ENCODE data around the gene EDA. TPM values are rescaled to one million over a fixed set of nuclear protein-coding genes. Genes with fewer than 3 reads are reported as not detected.

The EDA gene
- total and polyA plus RNA-seq, 10 of the 15 experiments (the other 5 are each of a cell fraction or from before 2014, with no cell fraction given) = 0.06 TPM; not detected in 9

GRCh38 chrX:69627744-69628143, 11.8 kb downstream of the EDA start:
- no peaks in the 10 kb centered on the region for H3K36me3 ChIP-seq (ENCODE audit: control insufficient read depth in 2 of 2, insufficient read depth in 2 of 2, low read length in 1 of 2)
- no peak overlapping the region for H3K4me2 ChIP-seq (ENCODE audit: control insufficient read depth, insufficient read depth)
- no peaks in the 10 kb centered on the region for H3K27me3 ChIP-seq (replicated peaks in 1 of 2; ENCODE audit: control insufficient read depth in 2 of 2, insufficient read depth in 2 of 2, low read length in 1 of 2)
- H3K9me3 ChIP-seq (replicated peaks; ENCODE audit: control insufficient read depth, insufficient read depth, low read length) = no peaks in the 10 kb centered on the region
- intact Hi-C loops (cut with micrococcal nuclease; ENCODE audit: unreplicated experiment) = no loop called here
- 36% methylated on average over 2 of the region's 2 CpGs for WGBS (ENCODE audit: insufficient coverage, insufficient replicate concordance, low lambda C conversion rate, missing lambda C conversion rate)
- ChIA-PET CTCF (no interaction called here), POLR2A (no interaction called here), RAD21 (ENCODE audit: unreplicated experiment) (no interaction called here), SMC1A (ENCODE audit: uncharacterized antibody, unreplicated experiment) (no interaction called here)
- FAIRE-seq (no peak), ATAC-seq (no peak), DNase-seq (ENCODE audit: low read depth, low spot score) (no peak)
- H3K79me2 ChIP-seq (ENCODE audit: control insufficient read depth, insufficient read depth, low read length) = no peaks in the 10 kb centered on the region
- H3K9ac ChIP-seq (ENCODE audit: control insufficient read depth, insufficient read depth, low read length) = no peak overlapping the region
- no peak overlapping the region for H2AFZ ChIP-seq (ENCODE audit: control insufficient read depth, low read depth, low read length)
- H3K4me1 ChIP-seq (ENCODE audit: control insufficient read depth, insufficient read depth, low read length) = no peaks in the 10 kb centered on the region
- no peak overlapping the region for H3K27ac ChIP-seq (ENCODE audit: control insufficient read depth, insufficient read depth)
- in situ Hi-C loops (cut with MboI) = no loop called here
- no peak overlapping the region for H3K4me3 ChIP-seq
- no peaks in the 10 kb centered on the region for H4K20me1 ChIP-seq (ENCODE audit: control insufficient read depth, insufficient read depth)
- no TSS peak for BruUV-seq (replicated peaks)
- TF ChIP-seq EP300 (IDR thresholded peaks at IDR 0.05; ENCODE audit: borderline replicate concordance in 1 of 2, control insufficient read depth in 1 of 2, low read depth in 2 of 2, low read length in 2 of 2) (no peak), REST (IDR thresholded peaks at IDR 0.05; ENCODE audit: low read depth, low read length) (no peak), POLR2AphosphoS2 (IDR thresholded peaks at IDR 0.05; ENCODE audit: low read depth, low read length) (no peak), BCLAF1 (IDR thresholded peaks at IDR 0.05) (no peak), CEBPZ (IDR thresholded peaks at IDR 0.05; ENCODE audit: low read depth, low read length) (no peak), MEF2A (IDR thresholded peaks at IDR 0.05; ENCODE audit: insufficient read depth, low read depth, low read length) (no peak), CEBPB (IDR thresholded peaks at IDR 0.05; ENCODE audit: borderline replicate concordance in 1 of 2, low read depth in 2 of 2, low read length in 2 of 2) (no peak), CHD4 (IDR thresholded peaks at IDR 0.05) (no peak), PBX3 (IDR thresholded peaks at IDR 0.05; ENCODE audit: insufficient replicate concordance, low read depth, low read length) (no peak), GATAD2B (conservative IDR thresholded peaks at IDR 0.05; ENCODE audit: low read depth) (no peak), POLR2AphosphoS5 (IDR thresholded peaks at IDR 0.05; ENCODE audit: low read length) (no peak), PAX8 (IDR thresholded peaks at IDR 0.05) (no peak), BCL11A (IDR thresholded peaks at IDR 0.05; ENCODE audit: low read depth, low read length) (no peak)
